ENCODE data around the gene NFATC1.

Gene NFATC1

GRCh38 chr18:79556829-79557585, 161.3 kb downstream of the NFATC1 start:
- no peak overlapping the region for H3K4me3 Mint-ChIP-seq
- no peaks in the 10 kb centered on the region for H3K36me3 Mint-ChIP-seq
- no peaks in the 10 kb centered on the region for H3K4me1 Mint-ChIP-seq (ENCODE audit: low read depth)

GRCh38 chr18:79558196-79558932, 162.6 kb downstream of the NFATC1 start:
- Mint-ChIP-seq H3K4me1 (ENCODE audit: low read depth) (no peaks in the 10 kb centered on the region), H3K27me3 (no peaks in the 10 kb centered on the region), H3K9me3 (ENCODE audit: low read depth) (no peaks in the 10 kb centered on the region), H3K4me3 (no peak overlapping the region), H3K36me3 (no peaks in the 10 kb centered on the region), H3K27ac (no peak overlapping the region)

More at GRCh38 chr18:79556829-79557585, 161.3 kb downstream of the NFATC1 start:
- Mint-ChIP-seq H3K9me3 (ENCODE audit: low read depth) (no peaks in the 10 kb centered on the region), H3K27me3 (no peaks in the 10 kb centered on the region), H3K27ac (no peak overlapping the region)

- Mint-ChIP-seq H3K27me3 (no peaks in the 10 kb centered on the region), H3K9me3 (ENCODE audit: low read depth) (no peaks in the 10 kb centered on the region), H3K36me3 (no peaks in the 10 kb centered on the region)
These were observed 163.2 kb downstream of the NFATC1 start for GRCh38 chr18:79558933-79559416.

GRCh38 chr18:79559436-79559835, 163.7 kb downstream of the NFATC1 start:
- Mint-ChIP-seq H3K4me3 (no peak overlapping the region), H3K9me3 (ENCODE audit: low read depth) (no peaks in the 10 kb centered on the region), H3K27ac (no peak overlapping the region), H3K27me3 (no peaks in the 10 kb centered on the region), H3K4me1 (ENCODE audit: low read depth) (no peaks in the 10 kb centered on the region), H3K36me3 (no peaks in the 10 kb centered on the region)

More at GRCh38 chr18:79558933-79559416, 163.2 kb downstream of the NFATC1 start:
- Mint-ChIP-seq H3K27ac (no peak overlapping the region), H3K4me1 (ENCODE audit: low read depth) (no peaks in the 10 kb centered on the region), H3K4me3 (no peak overlapping the region)

GRCh38 chr18:79560042-79560860, 164.5 kb downstream of the NFATC1 start:
- no peaks in the 10 kb centered on the region for H3K4me1 Mint-ChIP-seq (ENCODE audit: low read depth)
- H3K36me3 Mint-ChIP-seq: no peaks in the 10 kb centered on the region
- H3K27ac Mint-ChIP-seq: no peak overlapping the region
- H3K27me3 Mint-ChIP-seq: no peaks in the 10 kb centered on the region
- no peaks in the 10 kb centered on the region for H3K9me3 Mint-ChIP-seq (ENCODE audit: low read depth)
- no peak overlapping the region for H3K4me3 Mint-ChIP-seq

- no peak overlapping the region for H3K4me3 Mint-ChIP-seq
- no peaks in the 10 kb centered on the region for H3K4me1 Mint-ChIP-seq (ENCODE audit: low read depth)
- H3K27ac Mint-ChIP-seq: no peak overlapping the region
- no peaks in the 10 kb centered on the region for H3K27me3 Mint-ChIP-seq
- H3K36me3 Mint-ChIP-seq: no peaks in the 10 kb centered on the region
- H3K9me3 Mint-ChIP-seq (ENCODE audit: low read depth): no peaks in the 10 kb centered on the region
These were observed 165.1 kb downstream of the NFATC1 start for GRCh38 chr18:79560861-79561210.

GRCh38 chr18:79563949-79564348, 168.2 kb downstream of the NFATC1 start:
- Mint-ChIP-seq H3K27me3 (no peaks in the 10 kb centered on the region), H3K9me3 (ENCODE audit: low read depth) (no peaks in the 10 kb centered on the region), H3K4me1 (ENCODE audit: low read depth) (no peaks in the 10 kb centered on the region), H3K27ac (no peak overlapping the region), H3K4me3 (no peak overlapping the region), H3K36me3 (no peaks in the 10 kb centered on the region)

GRCh38 chr18:79564441-79564840, 168.7 kb downstream of the NFATC1 start:
- Mint-ChIP-seq H3K9me3 (ENCODE audit: low read depth) (no peaks in the 10 kb centered on the region), H3K4me3 (no peak overlapping the region), H3K4me1 (ENCODE audit: low read depth) (no peaks in the 10 kb centered on the region), H3K27me3 (no peaks in the 10 kb centered on the region), H3K36me3 (no peaks in the 10 kb centered on the region), H3K27ac (no peak overlapping the region)

GRCh38 chr18:79566771-79567431, 171.2 kb downstream of the NFATC1 start:
- no peak overlapping the region for H3K27ac Mint-ChIP-seq
- no peaks in the 10 kb centered on the region for H3K9me3 Mint-ChIP-seq (ENCODE audit: low read depth)
- H3K27me3 Mint-ChIP-seq: no peaks in the 10 kb centered on the region
- no peak overlapping the region for H3K4me3 Mint-ChIP-seq
- peaks cover 5% of the 10 kb centered on the region for H3K4me1 Mint-ChIP-seq (ENCODE audit: low read depth)
- no peaks in the 10 kb centered on the region for H3K36me3 Mint-ChIP-seq

GRCh38 chr18:79567481-79568147, 171.9 kb downstream of the NFATC1 start:
- Mint-ChIP-seq H3K27me3 (no peaks in the 10 kb centered on the region), H3K27ac (no peak overlapping the region), H3K4me1 (ENCODE audit: low read depth) (peaks cover 5% of the 10 kb centered on the region), H3K9me3 (ENCODE audit: low read depth) (no peaks in the 10 kb centered on the region), H3K4me3 (no peak overlapping the region), H3K36me3 (no peaks in the 10 kb centered on the region)

- Mint-ChIP-seq H3K27ac (no peak overlapping the region), H3K4me3 (no peak overlapping the region), H3K27me3 (no peaks in the 10 kb centered on the region), H3K9me3 (ENCODE audit: low read depth) (no peaks in the 10 kb centered on the region), H3K36me3 (peaks cover 3% of the 10 kb centered on the region), H3K4me1 (ENCODE audit: low read depth) (peaks cover 5% of the 10 kb centered on the region)
These were observed 172.9 kb downstream of the NFATC1 start for GRCh38 chr18:79568543-79569205.

- H3K27ac Mint-ChIP-seq: no peak overlapping the region
- peaks cover 7% of the 10 kb centered on the region for H3K4me1 Mint-ChIP-seq (ENCODE audit: low read depth)
- peaks cover 3% of the 10 kb centered on the region for H3K36me3 Mint-ChIP-seq
- H3K9me3 Mint-ChIP-seq (ENCODE audit: low read depth): no peaks in the 10 kb centered on the region
- no peak overlapping the region for H3K4me3 Mint-ChIP-seq
- H3K27me3 Mint-ChIP-seq: no peaks in the 10 kb centered on the region
These were observed 174.0 kb downstream of the NFATC1 start for GRCh38 chr18:79569720-79570119.

- Mint-ChIP-seq H3K36me3 (peaks cover 3% of the 10 kb centered on the region), H3K9me3 (ENCODE audit: low read depth) (no peaks in the 10 kb centered on the region), H3K4me3 (no peak overlapping the region), H3K27ac (no peak overlapping the region), H3K4me1 (ENCODE audit: low read depth) (peaks cover 13% of the 10 kb centered on the region), H3K27me3 (no peaks in the 10 kb centered on the region)
These were observed 174.8 kb downstream of the NFATC1 start for GRCh38 chr18:79570266-79571201.

Data from activated naive CD8-positive, alpha-beta T cell (primary cell).